Measurements from ENCODE around the gene TUBB4B.
A peak's percentile ranks its signal among the peaks of the same experiment; 100 is the strongest.
"Not testable (repeated sequence)": the region's sequence is repeated elsewhere in the genome, so short reads cannot be mapped to it uniquely, and the experiment has no call there.

The TUBB4B gene

DNA sequence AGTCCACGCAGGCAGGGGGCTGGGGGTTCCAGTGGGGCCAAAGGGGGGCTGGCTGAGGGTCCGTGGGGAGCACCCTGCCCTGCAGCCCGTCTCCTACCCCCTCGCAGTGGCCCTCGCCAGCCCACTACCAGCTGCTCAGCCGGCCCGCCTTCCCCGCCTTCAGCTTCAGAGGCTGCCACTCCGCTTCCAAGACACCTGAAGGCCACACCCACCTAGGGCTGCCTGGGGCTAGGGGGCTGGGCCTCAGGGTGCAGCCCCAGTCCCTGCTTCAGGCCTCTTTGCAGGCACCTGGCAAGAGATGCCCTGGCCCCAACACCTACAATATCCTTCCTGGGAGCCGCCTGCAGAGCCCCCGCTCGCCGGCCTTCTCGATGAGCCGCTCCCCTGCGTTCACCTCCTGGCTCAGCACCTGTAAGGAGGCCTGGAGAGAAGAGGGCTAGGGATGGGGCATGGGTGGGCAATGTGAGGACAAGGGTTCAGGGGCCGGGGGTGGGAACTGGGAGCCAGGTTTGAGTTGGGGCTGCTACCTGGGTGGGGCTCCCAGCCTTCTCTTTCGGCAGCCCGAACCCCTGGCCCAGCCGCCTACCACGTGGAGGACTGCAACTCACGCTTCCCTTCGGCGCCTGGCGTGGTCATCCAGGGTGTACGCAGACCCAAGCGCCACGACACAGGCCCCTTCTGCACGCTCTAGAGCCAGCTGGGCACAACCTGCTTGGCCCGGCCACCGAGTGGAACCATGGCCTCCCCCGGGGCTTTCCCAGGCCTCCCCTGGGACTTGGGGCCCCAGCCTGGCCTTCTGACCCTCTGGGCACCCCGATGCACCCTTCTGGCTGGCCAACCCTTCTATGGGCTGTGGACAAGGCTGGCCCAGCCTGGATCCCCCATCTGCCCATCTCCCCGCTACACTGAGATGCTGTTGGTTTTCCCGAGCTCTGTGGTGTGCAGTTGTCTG lies 11.7 kb downstream of the TUBB4B start:
- DNase-seq (no peak), ATAC-seq (no peak)

GRCh38 chr9:137253717-137254623 lies 12.9 kb downstream of the TUBB4B start:
- ATAC-seq (no peak), DNase-seq (no peak)

- peak; percentile 99 for DNase-seq
- peak; percentile 91 for ATAC-seq
Measured at GRCh38 chr9:137254624-137255447, 13.7 kb downstream of the TUBB4B start, which contains the start of gene NELFB. NELFB (plus strand) TSS chr9:137255327.

GRCh38 chr9:137255448-137256114 lies 14.5 kb downstream of the TUBB4B start:
- ATAC-seq: peak; percentile 36
- DNase-seq: no peak

DNA sequence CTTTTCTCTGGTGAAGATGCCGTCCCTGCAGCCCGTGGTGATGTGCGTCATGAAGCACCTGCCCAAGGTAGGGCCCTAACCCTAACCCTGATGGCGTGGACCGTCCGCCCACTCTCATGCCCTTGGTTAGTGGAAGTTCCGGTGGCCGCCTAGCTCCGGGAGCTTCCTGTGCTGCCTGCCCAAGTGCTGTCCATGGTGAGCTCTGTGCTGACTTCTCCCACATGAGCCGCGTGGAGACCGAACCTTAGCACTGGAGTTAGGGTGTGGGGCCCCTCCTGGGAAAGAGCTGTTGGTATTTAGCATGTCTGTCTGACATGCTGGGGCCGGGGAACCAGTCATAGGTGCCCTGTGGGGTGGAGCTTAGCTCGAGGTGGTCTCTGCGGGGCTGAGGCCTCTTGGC lies 15.3 kb downstream of the TUBB4B start:
- no peak for ATAC-seq
- no peak for DNase-seq

GRCh38 chr9:137256856-137257255 lies 15.8 kb downstream of the TUBB4B start:
- no peak for ATAC-seq
- no peak for DNase-seq

DNA sequence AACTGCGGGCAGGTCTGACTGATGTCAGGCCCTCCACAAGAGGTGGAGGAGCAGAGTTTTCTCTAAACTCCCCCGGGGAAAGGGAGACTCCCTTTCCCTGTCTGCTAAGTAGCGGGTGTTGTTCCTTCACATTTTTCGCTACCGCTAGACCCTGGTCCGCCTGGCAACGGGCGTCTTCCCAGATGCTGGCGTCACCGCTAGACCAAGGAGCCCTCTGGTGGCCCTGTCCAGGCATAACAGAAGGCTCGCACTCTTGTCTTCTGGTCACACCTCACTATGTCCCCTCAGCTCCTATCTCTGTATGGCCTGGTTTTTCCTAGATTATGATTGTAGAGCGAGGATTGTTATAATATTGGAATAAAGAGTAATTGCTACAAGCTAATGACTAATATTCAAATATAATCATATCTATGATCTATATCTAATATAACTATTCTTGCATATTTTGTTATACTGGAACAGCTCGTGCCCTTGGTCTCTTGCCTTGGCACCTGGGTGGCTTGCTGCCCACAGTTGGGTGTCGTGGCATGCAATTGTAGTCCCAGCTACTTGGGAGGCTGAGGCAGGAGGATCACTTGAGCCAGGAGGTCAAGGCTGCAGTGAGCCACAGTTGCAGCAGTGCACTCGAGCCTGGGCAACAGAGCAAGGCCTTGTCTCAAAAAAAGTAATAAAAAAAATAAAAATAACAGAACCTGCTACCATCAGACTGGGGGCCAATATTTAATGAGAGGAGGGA lies 21.3 kb downstream of the TUBB4B start:
- not testable (repeated sequence) for DNase-seq

GRCh38 chr9:137262909-137263285 lies 21.8 kb downstream of the TUBB4B start:
- DNase-seq (no peak), ATAC-seq (no peak)

More for the DNA sequence above, 21.3 kb downstream of the TUBB4B start:
- ATAC-seq: not testable (repeated sequence)

DNA sequence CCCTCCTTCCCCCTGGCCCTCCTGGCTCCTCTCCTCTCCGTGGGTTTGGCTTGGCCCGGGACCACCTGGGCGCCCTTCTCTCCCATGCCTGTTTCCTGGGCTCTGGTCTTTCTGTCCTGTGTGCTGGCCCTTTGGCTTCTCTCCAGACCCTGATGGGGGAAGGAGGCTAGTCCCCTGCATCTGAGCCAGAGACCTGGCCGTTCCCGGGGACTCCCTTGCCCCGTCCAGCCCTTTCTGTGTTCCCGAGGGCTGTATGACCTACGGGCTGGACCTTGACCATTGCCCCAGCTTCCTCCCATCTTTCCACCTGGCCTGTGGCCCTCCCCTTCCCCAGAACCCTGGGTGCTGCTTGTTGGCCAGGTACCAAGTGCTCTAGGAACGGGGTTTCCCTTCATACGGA lies 22.4 kb downstream of the TUBB4B start:
- no peak for DNase-seq
- no peak for ATAC-seq

DNA sequence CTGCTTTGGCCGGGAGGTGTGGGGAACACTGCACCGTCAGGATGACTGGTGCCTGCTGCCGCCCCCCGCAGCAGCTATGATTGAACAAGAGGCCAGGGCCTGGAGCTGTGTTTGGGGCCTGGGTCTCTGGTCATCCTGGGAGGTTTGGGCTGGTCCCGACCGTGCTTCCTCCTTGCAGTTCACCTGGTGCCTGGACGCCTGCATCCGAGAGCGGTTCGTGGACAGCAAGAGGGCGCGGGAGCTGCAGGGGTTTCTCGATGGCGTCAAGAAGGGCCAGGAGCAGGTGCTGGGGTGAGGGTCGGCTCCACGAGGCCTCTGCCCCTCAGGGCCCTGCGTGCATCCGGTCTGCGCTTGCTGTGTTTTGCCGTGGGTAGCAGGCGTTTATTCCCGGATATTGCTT lies 23.0 kb downstream of the TUBB4B start:
- DNase-seq (no peak), ATAC-seq (no peak)

GRCh38 chr9:137265496-137266161 lies 24.5 kb downstream of the TUBB4B start:
- DNase-seq (no peak), ATAC-seq (no peak)

GRCh38 chr9:137266162-137266527 lies 25.1 kb downstream of the TUBB4B start:
- DNase-seq (no peak), ATAC-seq (no peak)

GRCh38 chr9:137266585-137267453 lies 25.7 kb downstream of the TUBB4B start:
- ATAC-seq: no peak
- no peak for DNase-seq

DNA sequence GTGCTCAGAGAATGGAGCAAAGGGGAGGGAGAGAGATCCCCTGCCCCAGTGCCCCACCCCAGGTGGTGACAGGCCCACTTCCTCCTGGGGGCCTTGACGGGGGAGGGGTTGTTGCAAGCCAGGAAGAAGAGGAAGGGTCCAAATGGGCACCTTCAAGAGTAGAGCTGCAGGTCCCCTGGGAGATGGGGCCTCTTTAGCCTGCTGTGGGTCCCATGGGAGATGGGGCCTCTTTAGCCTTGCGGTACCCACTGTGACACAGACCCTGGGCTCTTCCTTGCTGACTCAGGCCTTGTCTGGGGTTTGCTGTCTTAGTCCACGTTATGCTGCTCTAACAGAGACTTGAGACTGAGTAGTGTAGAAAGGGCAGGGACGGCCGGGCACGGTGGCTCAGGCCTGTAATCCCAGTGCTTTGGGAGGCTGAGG lies 26.9 kb downstream of the TUBB4B start:
- DNase-seq: no peak
- no peak for ATAC-seq

GRCh38 chr9:137268538-137269201 lies 27.6 kb downstream of the TUBB4B start:
- ATAC-seq: no peak
- no peak for DNase-seq

GRCh38 chr9:137269231-137269772 lies 28.2 kb downstream of the TUBB4B start:
- no peak for ATAC-seq
- no peak for DNase-seq

GRCh38 chr9:137270929-137271695 lies 30.0 kb downstream of the TUBB4B start:
- DNase-seq (no peak), ATAC-seq (no peak)

- DNase-seq: no peak
- no peak for ATAC-seq
Measured at GRCh38 chr9:137271696-137272076, 30.6 kb downstream of the TUBB4B start.
